ENCODE results near the gene GPC6.

The GPC6 gene

DNA sequence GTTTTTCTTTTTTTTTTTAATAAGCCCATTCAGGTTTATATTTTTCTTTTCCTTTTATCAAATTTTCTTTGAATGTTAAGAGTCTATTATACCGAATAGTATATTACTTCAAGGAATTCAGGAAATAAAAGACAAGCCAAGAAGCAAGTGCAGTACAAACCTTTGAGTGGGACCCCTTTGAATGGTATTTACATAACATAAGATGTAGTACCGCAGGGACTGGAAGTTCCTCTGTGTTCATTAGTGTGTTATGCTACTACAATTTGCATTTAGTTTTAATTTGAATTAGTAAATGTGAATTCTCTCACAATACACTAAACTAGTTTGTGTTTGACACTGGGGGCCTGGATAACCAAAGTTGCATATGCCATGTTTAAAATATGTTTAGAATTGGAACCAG, 913.4 kb downstream of the GPC6 start:
- no peak for DNase-seq

DNA sequence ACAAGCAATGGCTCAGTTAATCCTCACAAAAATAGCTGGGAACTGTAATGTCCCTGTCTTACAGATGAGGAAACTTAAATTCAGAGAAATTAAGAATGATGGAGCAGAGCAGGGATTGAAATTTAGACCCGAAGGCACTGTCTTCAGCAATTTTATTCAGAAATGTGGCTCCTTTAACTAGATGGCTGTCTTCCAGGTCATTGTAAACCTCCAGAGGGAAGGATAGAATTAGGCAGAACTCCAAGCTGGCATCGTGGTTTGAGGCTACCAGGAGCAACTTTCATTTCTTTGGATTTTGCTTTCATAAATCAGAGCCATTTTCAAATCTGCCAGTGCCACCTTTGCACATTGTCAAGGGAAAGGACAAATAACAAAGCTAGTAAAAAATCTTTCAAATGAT, 913.9 kb downstream of the GPC6 start:
- DNase-seq: no peak

DNA sequence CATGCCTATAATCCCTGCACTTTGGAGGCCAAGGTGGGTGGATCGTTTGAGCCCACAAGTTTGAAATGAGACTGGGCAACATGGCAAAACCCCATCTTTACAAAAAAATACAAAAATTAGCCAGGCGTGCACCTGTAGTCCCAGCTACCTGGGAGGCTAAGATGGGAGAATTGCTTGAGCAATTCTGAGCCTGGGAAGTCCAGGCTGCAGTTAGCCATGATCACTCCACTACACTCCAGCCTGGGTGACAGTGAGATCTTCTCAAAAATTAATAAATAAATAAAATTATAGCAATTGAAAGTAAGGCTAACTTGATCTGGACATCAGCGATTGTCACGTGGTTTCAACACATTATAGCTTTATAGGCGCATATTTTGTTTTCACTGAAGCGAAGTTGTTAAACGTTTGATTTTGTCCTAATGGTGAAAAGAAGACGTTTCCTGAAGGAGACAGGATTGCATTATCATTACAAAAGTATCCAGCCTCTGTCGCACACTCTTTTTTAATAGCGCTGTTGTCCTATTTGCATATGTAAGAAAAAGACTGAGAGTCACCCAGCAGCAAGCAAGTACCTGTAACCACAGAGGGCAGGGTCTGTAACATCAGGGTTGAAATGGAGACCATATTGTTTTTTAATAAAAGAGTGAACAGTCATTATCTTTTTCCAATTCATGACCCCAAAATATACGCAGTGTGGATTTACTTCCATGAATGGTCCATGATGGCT, 917.2 kb downstream of the GPC6 start:
- DNase-seq: no peak

DNA sequence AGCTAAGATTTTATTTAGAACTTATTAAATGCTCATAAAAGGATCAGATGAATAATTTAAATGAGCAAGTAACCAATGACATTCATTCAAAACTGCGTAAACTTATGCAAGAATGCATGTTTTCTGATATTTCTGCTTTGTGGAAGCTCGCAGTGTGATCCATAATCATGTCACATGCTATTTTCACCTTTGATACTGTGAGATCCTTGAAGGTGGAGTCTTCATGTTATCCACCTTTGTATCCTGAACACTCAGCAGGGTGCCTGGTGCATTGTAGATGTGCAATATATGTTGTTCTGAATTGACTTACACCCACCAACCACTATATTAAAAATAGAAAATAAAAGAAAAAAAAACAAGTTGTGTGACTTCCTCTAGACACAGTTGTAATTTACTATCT, 919.4 kb downstream of the GPC6 start:
- DNase-seq: no peak

DNA sequence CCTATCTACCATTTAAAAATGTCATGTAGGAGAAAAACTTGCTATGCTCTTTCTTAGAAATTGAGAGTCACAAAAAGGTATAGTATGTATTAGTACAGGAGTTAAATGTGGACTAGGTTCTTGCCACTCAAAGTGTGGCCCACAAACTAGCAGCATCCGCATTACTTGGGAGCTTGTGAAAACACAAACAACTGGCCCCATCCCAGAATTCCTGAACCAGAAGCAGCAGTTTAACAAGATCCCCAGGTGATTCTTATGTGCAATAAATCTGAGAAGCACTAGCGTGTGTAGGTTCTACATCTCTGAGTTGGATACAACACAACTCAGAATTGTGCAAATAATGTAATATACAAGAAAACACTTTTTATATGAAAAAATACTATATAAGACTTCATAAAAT, 927.0 kb downstream of the GPC6 start:
- DNase-seq: no peak

DNA sequence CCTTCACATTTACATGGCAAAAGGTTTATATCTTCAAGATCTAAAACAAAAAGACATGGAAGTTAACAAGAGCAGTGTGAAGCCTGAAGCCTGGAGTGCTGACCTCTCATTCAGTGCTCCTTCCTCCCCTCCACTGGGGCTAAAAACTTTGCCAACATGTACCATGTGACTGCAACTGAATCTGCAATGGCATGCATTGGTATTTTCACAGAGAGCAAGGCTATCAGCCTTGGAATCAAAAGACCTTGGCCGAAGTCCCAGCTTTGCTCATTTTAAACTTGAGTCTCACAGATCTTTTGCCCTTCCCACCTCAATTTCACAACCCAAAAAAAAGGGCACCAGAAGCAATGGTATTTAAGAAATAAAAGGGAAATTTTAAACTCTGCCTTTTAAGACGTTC, 927.8 kb downstream of the GPC6 start:
- DNase-seq: no peak

DNA sequence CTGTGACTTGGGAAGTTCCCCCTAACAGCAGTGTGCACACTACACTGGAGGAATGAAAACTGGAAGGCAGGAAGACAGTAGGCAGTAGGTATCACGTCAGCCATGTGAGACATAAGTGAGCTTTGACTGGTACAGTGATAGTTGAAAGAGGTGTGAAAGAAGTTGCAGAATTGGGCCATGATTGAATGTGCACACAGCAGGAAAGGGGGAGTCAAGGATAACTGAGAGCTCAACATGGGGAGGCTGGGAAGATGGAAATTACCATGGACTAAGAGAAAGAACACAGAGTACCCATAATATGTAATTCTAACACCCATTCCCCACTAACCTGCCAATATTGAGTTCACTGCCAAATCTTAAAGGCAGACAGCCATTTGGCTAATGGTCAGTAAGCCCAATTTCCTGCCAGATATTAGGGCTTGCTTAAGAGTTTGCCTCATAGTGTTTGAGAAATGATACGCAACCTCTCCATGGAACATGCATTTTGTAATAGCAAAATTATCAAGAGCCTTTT, 931.2 kb downstream of the GPC6 start:
- no peak for DNase-seq

DNA sequence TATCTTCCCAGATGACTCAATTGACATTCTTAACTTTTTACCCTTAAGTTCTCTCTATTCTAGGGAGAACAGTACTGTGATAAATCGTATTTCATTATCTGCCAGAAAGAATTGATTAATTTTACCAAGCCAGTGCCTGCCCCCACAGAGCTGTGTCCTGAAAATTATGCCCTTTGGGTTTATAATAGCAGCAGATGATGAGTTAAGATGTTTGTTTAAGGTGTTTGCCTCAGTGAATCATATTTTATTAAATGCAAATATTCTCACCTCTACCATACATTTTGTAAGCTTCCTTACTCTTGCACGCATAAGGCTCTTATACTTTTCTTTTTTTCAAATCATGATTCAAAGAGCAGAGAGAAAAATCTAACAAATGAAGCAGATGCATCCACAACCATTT, 934.3 kb downstream of the GPC6 start:
- DNase-seq: no peak

DNA sequence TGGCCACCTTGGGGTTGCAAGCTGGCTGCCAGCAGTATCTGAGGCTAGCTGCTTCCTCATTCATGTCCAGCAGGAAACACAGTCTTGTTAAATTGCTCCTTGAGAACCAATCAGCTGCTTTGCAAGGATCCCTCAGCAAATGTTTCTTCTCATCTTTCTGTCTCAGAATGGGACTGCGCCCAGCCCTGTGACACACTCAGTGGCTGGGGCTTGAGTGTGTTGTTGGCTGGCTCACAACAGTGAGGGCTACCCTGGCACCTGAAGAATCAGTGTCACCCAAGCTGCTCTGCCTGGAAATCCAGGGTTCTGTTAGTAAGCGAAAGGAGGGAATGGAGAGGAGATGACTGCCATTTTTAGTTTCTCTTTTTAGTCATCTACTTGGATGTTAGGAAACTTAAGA, 935.7 kb downstream of the GPC6 start:
- DNase-seq: no peak

DNA sequence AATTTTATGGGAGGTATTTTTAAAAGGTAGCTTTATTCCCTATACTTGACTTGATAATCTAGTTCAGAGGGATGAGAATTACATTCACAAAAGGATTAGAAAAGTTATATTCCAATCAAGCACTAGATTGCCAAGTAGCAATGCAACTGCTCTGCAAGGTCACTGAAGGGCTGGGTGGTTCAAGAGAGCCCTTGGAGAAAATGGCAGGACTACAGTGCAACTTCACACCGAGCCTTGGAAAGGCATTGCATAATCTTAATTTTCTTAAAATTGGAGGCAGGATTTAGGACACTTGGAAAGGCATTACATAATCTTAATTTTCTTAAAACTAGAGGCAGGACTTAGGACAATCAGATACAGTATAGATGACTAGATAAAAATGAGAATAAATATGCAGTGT, 936.9 kb downstream of the GPC6 start:
- DNase-seq: no peak

DNA sequence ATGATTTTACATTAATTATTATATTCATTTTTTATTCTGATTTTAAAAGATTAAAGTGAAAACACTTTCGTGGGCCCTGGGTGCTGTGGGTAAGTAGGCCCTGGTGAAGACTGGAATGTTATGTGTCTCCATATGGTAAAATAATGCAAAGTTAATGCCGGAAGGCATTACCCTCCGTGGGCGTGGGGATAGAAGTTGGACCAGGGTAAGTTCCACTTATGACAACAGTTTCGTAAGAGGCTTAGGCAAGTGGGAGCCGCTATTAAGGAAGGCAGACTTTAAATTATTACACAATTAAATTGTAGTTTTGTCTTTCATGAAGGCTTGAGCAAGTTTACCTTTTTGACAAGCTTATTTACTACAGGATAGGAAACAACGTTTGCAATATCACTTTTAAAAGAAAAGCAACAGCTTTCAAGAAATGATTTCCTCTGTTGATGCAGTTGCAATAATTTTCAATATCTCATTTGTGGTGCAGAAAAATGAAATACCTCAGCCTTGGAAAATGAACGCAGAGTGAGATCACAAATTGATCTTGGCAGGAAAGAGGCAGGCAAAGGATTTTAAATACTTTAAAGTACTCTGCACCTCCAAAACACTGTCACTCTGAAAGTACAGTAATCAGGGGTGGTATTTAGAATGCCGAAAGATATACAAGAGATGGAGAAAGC, 942.3 kb downstream of the GPC6 start:
- DNase-seq: no peak

DNA sequence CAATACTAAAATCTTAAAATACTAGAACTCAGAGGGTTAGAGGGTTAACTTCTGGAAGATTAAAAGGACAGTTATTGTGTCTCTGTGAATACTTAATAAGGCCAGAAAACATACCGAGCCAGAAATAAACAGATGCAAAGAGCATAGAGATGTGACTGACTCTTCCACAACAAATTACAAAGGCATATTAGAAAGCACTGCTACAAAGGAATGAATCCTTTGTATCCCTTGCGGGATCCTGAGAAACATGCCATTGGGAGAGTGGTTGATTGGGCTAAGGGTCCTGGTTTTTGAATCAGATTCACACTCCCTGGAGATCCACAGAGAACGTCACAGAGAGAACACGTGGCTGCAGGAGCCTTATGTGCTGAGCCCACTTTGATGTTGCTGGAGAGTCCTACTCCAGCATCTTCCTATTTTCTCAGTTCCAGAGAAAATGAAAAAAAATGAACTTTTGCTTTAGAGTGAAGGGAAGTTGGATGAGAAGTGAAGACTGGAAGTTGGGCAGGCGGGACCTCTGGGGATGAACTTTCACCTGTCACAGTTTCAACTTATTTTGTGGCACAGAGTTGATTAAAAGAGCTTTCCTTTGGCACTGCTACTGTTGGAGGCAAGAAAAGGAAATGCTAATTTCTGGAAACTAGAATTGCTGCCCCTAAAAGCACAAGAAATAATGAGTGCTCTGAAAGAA, 943.0 kb downstream of the GPC6 start:
- no peak for DNase-seq

DNA sequence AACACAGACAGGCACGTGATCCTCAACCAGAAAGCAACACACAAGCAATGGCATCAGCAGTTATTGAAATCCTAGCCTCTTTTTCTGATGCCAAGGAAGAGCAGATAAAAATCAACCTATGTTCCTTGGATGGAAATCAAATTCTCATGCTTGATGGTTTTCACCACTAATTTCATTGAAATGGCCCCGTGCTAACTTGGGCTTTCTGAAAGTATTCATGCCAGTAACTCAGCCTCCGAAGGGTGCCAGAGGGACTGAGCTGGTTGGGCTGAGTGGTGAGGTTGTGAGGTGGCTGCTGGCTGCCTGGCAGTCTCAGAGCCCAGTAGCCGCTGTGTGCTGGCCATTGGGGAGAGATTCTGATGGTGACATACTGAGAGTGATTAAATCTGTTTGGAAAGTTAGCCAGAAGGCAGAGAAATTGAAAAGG, 943.6 kb downstream of the GPC6 start:
- DNase-seq: no peak

DNA sequence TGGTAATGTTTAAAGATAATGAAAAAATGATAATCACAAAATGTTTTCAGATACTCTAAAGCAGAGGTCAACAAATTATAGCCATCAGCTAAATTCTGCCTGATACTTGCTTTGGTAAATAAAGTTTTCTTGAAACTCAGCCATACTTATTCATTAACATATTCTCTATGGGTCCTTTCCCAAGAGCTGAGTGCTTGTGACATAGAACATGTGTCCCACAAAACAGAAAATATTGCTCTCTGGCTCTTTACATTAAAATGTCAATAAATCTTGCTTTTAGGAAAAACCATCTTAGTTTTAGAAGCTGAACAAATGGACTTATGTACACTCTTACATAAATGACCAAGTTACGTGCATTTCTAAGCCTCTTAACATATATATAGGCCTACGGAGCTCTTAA, 945.8 kb downstream of the GPC6 start:
- DNase-seq: no peak

DNA sequence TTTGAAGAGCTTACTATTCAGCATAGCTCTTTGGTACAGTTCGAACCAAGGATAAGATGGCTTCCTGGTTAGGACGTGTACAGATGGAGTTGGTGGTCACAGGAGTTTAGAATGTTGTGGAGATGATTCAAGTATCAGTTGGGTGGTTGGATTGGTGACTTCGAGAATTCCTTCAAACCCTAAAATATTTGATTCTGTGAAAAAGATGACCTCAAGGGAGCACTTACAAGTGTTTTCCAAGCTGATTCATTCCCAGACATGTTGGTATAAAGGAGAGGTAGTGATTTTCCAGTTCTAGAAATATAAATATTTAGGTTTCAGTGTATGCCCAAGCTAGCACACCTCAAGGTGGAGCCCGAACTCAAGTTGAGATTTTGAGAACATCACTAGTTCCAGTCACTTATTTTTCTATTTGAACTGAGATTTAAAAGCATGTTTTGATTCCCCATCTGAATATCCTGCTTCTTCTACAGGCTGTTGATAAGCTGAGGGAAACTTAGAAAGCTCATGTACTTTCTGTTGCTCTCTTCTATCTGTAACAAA, 946.8 kb downstream of the GPC6 start:
- DNase-seq: peak; percentile 9

DNA sequence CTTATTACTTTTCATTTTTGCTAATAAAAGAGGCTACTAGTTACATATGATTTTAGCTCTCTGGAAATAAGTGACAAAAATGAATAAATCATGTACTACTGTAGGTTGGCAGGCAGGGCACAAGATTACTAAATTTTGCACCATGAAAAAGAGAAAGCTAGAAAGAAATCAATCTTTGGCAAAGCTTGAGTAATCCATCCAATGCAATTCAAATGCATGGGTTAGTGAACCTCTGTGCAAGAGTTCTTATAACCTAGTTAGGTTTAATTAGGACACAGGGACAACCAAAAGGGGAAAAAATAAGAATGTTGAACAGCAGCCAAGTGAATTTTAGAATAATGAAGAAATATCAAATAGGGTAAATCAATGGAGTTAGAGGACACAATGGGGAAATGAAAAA, 947.4 kb downstream of the GPC6 start:
- no peak for DNase-seq

DNA sequence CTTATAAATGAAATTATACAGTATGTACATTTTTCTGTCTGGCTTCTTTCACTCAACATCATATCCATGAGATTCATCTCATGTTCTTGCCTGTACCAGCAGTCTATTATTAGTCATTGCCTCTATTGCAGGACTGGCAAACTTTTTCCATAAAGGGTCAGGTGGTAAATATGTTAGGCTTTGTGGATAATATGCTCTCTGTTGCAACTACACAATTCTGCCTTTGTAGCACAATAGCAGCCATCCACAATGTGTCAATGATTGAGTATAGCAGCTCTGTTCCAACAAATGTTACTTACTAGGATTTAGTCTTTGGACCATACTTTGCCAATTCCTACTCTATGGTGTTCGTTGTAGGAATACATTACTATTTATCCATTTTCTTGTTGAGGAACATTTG, 948.5 kb downstream of the GPC6 start:
- DNase-seq: no peak

DNA sequence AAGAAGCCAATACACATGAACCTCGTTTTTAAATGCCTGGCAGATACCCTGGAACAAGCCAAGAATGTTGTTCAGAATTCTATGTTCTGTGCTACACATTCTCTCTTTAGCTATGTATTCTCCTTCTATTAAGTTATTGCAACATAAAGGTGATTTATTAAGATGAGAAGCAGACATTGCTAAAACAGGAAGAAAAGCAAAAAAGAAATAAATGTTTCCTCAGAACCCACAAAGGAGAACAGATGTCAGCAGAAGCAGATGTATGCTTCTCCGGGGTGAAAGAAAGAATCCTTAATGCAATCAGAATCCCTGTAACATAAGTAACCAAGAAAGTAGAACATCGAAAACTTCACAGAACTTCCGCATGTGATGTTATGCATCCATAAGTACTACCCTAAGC, 950.0 kb downstream of the GPC6 start:
- no peak for DNase-seq

DNA sequence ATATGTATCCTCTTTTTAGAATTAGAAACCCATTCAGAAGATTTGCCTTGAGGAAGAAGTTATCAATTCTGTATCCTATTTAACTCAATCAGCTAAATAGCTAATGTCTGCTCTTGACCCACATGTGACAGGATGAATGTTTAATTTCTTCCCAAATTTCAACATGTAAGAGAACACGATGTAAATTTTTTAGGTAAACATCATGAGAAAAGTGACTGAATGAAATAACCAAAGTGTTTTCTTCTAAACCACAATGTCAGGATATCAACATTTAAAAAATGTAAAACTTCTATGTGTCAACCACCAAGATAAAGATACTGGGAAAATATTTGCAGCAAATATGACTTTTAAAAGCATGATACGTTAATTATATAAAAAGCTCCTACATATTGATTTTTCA, 950.4 kb downstream of the GPC6 start:
- no peak for DNase-seq

DNA sequence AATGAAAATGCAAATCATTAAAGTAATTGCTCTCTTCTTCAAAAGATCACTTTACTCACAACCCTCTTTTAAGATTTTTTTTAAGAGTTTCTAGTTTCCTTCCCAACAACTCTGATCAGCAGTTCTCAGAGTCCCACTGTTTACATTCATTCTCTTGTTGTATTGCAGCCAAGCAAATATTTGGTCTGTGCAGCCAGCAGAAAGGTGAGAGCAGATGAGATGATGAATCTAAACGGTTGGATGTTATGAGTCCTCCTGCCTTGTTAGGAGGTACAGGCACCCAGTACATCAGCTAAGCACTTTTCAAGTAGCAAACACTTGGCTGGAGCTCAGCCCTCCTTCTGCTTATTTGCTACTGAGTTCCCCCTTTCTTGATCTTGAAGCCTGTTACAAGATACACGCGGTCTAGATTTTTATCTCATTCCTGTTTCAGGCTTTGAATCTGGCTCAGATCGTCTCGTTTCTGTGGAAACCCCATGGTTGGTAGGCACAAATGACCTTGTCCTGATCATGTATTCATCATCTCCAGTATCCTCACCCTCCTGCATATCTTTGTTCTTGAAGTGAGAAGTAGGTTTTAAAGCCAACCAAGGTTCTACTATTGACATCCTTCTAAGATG, 952.1 kb downstream of the GPC6 start:
- DNase-seq: no peak

DNA sequence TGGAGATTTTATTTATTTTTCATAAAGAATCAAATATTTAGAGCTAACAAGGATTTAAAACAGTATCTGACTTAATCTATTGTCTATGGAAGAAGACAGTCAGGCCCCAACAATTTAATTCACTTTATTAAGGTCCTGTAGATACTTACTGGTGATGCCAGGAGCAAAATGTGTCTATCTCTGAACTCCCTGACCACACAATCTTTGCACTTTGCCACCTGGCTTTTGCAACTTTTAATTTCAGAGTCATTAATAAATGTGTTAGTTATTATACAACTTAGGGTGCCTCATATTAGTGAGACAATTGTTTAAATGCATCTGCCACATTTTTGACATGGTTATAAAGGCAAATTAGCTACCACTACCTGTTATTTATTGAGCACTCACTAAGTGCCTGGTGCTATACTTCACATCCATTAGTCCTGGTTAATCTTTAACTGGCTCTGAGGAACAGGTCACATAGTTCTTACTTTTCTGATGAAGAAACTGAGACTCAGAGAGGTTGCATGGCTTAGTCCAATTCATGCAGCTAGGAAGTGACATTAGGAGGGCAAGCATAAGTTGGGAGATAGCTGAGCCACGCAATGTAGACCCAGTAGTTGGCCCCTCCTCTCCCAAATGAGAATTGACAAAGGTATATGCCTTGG, 955.0 kb downstream of the GPC6 start:
- no peak for DNase-seq

DNA sequence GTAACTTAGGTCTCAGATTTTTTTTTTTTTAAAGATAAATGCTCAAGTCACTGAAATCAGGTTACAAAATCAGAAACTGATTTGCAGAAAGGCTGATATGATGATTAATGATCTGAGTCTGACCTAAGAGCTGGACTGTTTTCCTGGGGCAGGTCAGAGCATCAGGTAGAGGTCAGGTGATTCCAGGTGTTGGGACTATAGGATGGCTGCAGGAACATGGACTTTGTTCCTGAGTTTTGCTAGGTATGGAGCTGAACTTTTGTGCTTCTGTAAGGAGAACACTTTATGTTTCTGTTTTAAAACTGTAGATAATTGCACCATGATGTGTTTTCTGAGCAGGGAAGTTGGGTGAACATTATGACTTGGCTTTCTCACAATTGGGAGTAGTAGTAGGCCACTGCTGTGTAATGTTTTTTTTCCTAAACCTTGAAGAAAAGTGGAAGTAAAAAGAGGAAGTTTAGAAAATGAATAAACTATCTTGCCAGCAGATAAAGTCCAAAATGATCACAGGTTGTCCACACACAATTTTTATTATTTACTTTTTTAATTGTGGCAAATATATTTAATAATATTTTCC, 955.7 kb downstream of the GPC6 start:
- DNase-seq: no peak

Data from HCEC 1CT (cell line).